Stomach (tissue), 9 donors: ENCODE data around the gene SKI. TPM values are rescaled to one million over a fixed set of nuclear protein-coding genes. Genes with fewer than 3 reads are reported as not detected.

Source experiments
- DNase-seq, 2 donors: peaks; one replicate each; pipeline versions ENCODE4 v3.0.0 to v3.0.0-alpha.2; 2013 to 2019
- H3K27ac ChIP-seq, 5 donors: fragments of 200-600 bp in 4 of 5; sonication (generic) in 4 of 5; one replicate each; pipeline ENCODE4 v1.5.1; 2013 to 2019; ENCODE audit warnings: mild to moderate bottlenecking in 1 of 5, moderate library complexity in 1 of 5
- H3K27me3 ChIP-seq, 3 donors: fragments of 200-600 bp; sonication (generic); one replicate each; pipeline ENCODE4 v1.5.1; 2017 to 2019; ENCODE audit warnings: mixed run types in 1 of 3
- H3K36me3 ChIP-seq, 4 donors: fragments of 200-600 bp; sonication (generic); 1 replicate in 3 of 4; 2 replicates in 1 of 4; pipeline ENCODE4 v1.5.1; 2016 to 2019
- H3K4me1 ChIP-seq, 4 donors: fragments of 200-600 bp; sonication (generic); one replicate each; pipeline ENCODE4 v1.5.1; 2016 to 2019
- H3K4me3 ChIP-seq, 4 donors: fragments of 200-600 bp; sonication (generic) in 3 of 4; one replicate each; pipeline ENCODE4 v1.5.1; 2016 to 2019; ENCODE audit warnings: mild to moderate bottlenecking in 1 of 4
- H3K9me3 ChIP-seq, 4 donors: fragments of 200-600 bp; sonication (generic); one replicate each; pipeline ENCODE4 v1.5.1; 2016 to 2019
- CTCF ChIP-seq, 7 experiments: fragments of 450-650 bp in 4 of 7; fragments of 200-600 bp in 3 of 7; sonication (generic) in 3 of 7; IDR thresholded peaks; one replicate each; pipeline ENCODE4 v1.5.1; 2016 to 2019; ENCODE audit warnings: antibody characterized with exemption in 7 of 7, control low read depth in 2 of 7, mild to moderate bottlenecking in 1 of 7
- EP300 ChIP-seq: sonication (generic); formaldehyde crosslinking; IDR thresholded peaks from one replicate; pipeline ENCODE4 v1.6.1; 2017; ENCODE audit warnings: antibody characterized with exemption
- POLR2A ChIP-seq, 4 donors: fragments of 450-650 bp; IDR thresholded peaks; one replicate each; pipeline ENCODE4 v1.6.1; 2016; ENCODE audit warnings: antibody characterized with exemption in 4 of 4, control low read depth in 2 of 4, mild to moderate bottlenecking in 1 of 4, moderate library complexity in 1 of 4
- POLR2AphosphoS5 ChIP-seq, 3 donors: sonication (generic); formaldehyde crosslinking; IDR thresholded peaks; one replicate each; pipeline ENCODE4 v1.6.1; 2016; ENCODE audit warnings: antibody characterized with exemption in 3 of 3
- WGBS, 5 donors: extraction: QIAGEN DNeasy Blood & Tissue Kit in 3 of 5; methylation state at CpG; one replicate each; pipeline versions ENCODE4 v1.1.5 to v1.1.7; 2013 to 2018; 5-methylcytosine and 5-hydroxymethylcytosine counted together
- intact Hi-C: fragments of 100-400 bp; cut with DNase I; formaldehyde crosslinking; loops from one replicate; pipeline ENCODE4 v1.15.1; 2023; ENCODE audit warnings: low total_unique reads
- polyA plus RNA-seq, 3 donors: library from polyadenylated mRNA; stranded (reverse); fragments of 200-250 nt; gene quantifications; one replicate each; pipeline ENCODE4 v1.2.3, GENCODE V29; 2013
- total RNA-seq, 5 donors: library from RNA; depleted of rRNA; stranded (reverse); fragments of >200 nt; gene quantifications; one replicate each; pipeline versions ENCODE4 v1.1.0 to v1.2.3, GENCODE V29; 2014 to 2016
- donor health status: healthy with polysubstance abuse.
- donor health status: Bipolar disorder and iron deficiency.
- donor health status: healthy.

The SKI gene
- total and polyA plus RNA-seq, 8 donors, result 7.4 to 84.0 (median 21.0) TPM

GRCh38 chr1:2192031-2192995 lies 35.8 kb upstream of the SKI start:
- no peak for TF ChIP-seq EP300
- no peak for TF ChIP-seq POLR2A (IDR thresholded peaks at IDR 0.05)
- no peak for TF ChIP-seq CTCF (IDR thresholded peaks at IDR 0.05)
- TF ChIP-seq POLR2AphosphoS5 (IDR thresholded peaks at IDR 0.05), result peak in 1 of 3 donors; percentile 61
- Histone ChIP-seq H3K4me1 (peaks cover 53 to 68% (median 65%) of the 10 kb centered on the region in 4 donors), H3K36me3 (no peaks in the 10 kb centered on the region), H3K27ac (peak overlapping the region in 4 of 5 donors; percentile 88 to 98 (median 94)), H3K27me3 (no peaks in the 10 kb centered on the region), H3K4me3 (peak overlapping the region in 1 of 4 donors; percentile 6), H3K9me3 (no peaks in the 10 kb centered on the region)
- DNase-seq, result peak in 1 of 2 donors; percentile 86
- intact Hi-C loops, result no loop called here
- 61 to 77% (median 73%) methylated on average over 21 to 30 of the region's 30 CpGs for WGBS, 5 donors

GRCh38 chr1:2193514-2194281 lies 34.4 kb upstream of the SKI start:
- intact Hi-C loops, result no loop called here
- no peak for TF ChIP-seq POLR2A (IDR thresholded peaks at IDR 0.05)
- TF ChIP-seq EP300, result no peak
- no peak for TF ChIP-seq POLR2AphosphoS5 (IDR thresholded peaks at IDR 0.05)
- TF ChIP-seq CTCF (IDR thresholded peaks at IDR 0.05), result no peak
- Histone ChIP-seq H3K27ac (peak overlapping the region; percentile 69 to 98 (median 94)), H3K4me1 (peaks cover 56 to 79% (median 72%) of the 10 kb centered on the region in 4 donors), H3K4me3 (peak overlapping the region; percentile 61 to 73 (median 70)), H3K27me3 (no peaks in the 10 kb centered on the region), H3K36me3 (no peaks in the 10 kb centered on the region), H3K9me3 (no peaks in the 10 kb centered on the region)
- peak in 1 of 2 donors; percentile 59 for DNase-seq
- 23 to 39% (median 28%) methylated on average over 29 to 44 of the region's 44 CpGs for WGBS, 5 donors

- Histone ChIP-seq H3K9me3 (no peaks in the 10 kb centered on the region), H3K36me3 (no peaks in the 10 kb centered on the region), H3K4me1 (peaks cover 61 to 78% (median 73%) of the 10 kb centered on the region in 4 donors), H3K27me3 (no peaks in the 10 kb centered on the region), H3K4me3 (peak within 1 kb of the TSS; percentile 61 to 73 (median 70)), H3K27ac (peak within 1 kb of the TSS; percentile 88 to 98 (median 94))
- WGBS, 5 donors, result 0 to 14% (median 0%) methylated on average over 6 to 60 of the region's 63 CpGs
- DNase-seq, result peak; percentile 76 to 87
- intact Hi-C loops, result no loop called here
- TF ChIP-seq POLR2AphosphoS5 (IDR thresholded peaks at IDR 0.05), result peak in 1 of 3 donors; percentile 29
- no peak for TF ChIP-seq EP300
- TF ChIP-seq CTCF (IDR thresholded peaks at IDR 0.05), result no peak
- TF ChIP-seq POLR2A (IDR thresholded peaks at IDR 0.05), result no peak
Observed at GRCh38 chr1:2194319-2194897, 33.7 kb upstream of the SKI start, which contains the start of gene FAAP20. Gene FAAP20 (minus strand): TSS chr1:2194772. CDS start chr1:2194749, 23 bp downstream.
